GM19468 (cell line): ENCODE measurements around the gene TMEM89.
A peak's percentile ranks its signal among the peaks of the same experiment; 100 is the strongest.

Experiments used
- ATAC-seq: cut with Tn5 transposase; IDR thresholded peaks from one replicate; pipeline ENCODE4 v1.9.1; 2021; ENCODE audit warnings: mild to moderate bottlenecking, moderate library complexity, moderate number of reproducible peaks; ENCODE audit not compliant: unreplicated experiment; ENCODE audit errors: extremely low read depth

Gene TMEM89

GRCh38 chr3:48619541-48620524, 1.7 kb downstream of the TMEM89 start:
- ATAC-seq = no peak

- no peak for ATAC-seq
These were observed 4.0 kb downstream of the TMEM89 start for GRCh38 chr3:48617559-48617958.

GRCh38 chr3:48614044-48614443, 7.5 kb downstream of the TMEM89 start:
- ATAC-seq = no peak

- no peak for ATAC-seq
These were observed 9.3 kb downstream of the TMEM89 start for GRCh38 chr3:48612309-48612708.

GRCh38 chr3:48609088-48610005, 12.2 kb downstream of the TMEM89 start, which contains the start of gene UQCRC1:
TSS of gene UQCRC1 (minus strand) at chr3:48609646. CDS start at chr3:48609620, 26 bp downstream.
- ATAC-seq = peak; percentile 92

- ATAC-seq = no peak
These were observed 14.1 kb downstream of the TMEM89 start for GRCh38 chr3:48607519-48607918.

GRCh38 chr3:48601622-48601994, 20.0 kb downstream of the TMEM89 start:
- no peak for ATAC-seq

- ATAC-seq = no peak
These were observed 20.6 kb downstream of the TMEM89 start for GRCh38 chr3:48600711-48601621.

- no peak for ATAC-seq
These were observed 21.9 kb downstream of the TMEM89 start for GRCh38 chr3:48599509-48600285.

- no peak for ATAC-seq
These were observed 22.5 kb downstream of the TMEM89 start for GRCh38 chr3:48599077-48599501.

GRCh38 chr3:48598323-48599076, 23.1 kb downstream of the TMEM89 start:
- ATAC-seq = no peak

- no peak for ATAC-seq
These were observed 24.2 kb downstream of the TMEM89 start for GRCh38 chr3:48597408-48597800.

GRCh38 chr3:48596676-48597407, 24.7 kb downstream of the TMEM89 start:
- no peak for ATAC-seq

- no peak for ATAC-seq
These were observed 25.4 kb downstream of the TMEM89 start for GRCh38 chr3:48596157-48596556.

GRCh38 chr3:48595526-48596121, 25.9 kb downstream of the TMEM89 start:
- no peak for ATAC-seq

GRCh38 chr3:48595075-48595525, 26.5 kb downstream of the TMEM89 start, which contains the start of gene COL7A1:
TSS of gene COL7A1 (minus strand) at chr3:48595329. CDS start at chr3:48595159, 170 bp downstream.
- no peak for ATAC-seq
